Measurements from ENCODE around the gene C19orf25. TPM values are rescaled to one million over a fixed set of nuclear protein-coding genes. Genes with fewer than 3 reads are reported as not detected.
A peak's percentile ranks its signal among the peaks of the same experiment; 100 is the strongest.

The C19orf25 gene
- total and polyA plus RNA-seq, 2 of the 13 experiments (the other 11 are each of a cell fraction or from before 2014, with no cell fraction given): 14.2 to 32.4 TPM

- TF ChIP-seq ZNF567 (CRISPR knock-in tag; IDR thresholded peaks at IDR 0.05; ENCODE audit: borderline replicate concordance) (peak; percentile 94; the same call in 1 of the 2 replicates), ZNF44 (CRISPR knock-in tag; IDR thresholded peaks at IDR 0.05) (no peak; the same call in 1 of the 2 replicates), ZBTB37 (CRISPR knock-in tag; IDR thresholded peaks at IDR 0.05) (peak; percentile 48; the same call in 1 of the 2 replicates), SP140L (CRISPR knock-in tag; IDR thresholded peaks at IDR 0.05; ENCODE audit: borderline replicate concordance) (0 out of 2 replicates have a peak, but pooled peaks have one; percentile 50), SPEN (CRISPR knock-in tag; IDR thresholded peaks at IDR 0.05; ENCODE audit: low read depth) (peak; percentile 100), ZBTB46 (CRISPR knock-in tag; IDR thresholded peaks at IDR 0.05; ENCODE audit: borderline replicate concordance) (no peak), HHEX (CRISPR knock-in tag; IDR thresholded peaks at IDR 0.05) (no peak), ZNF496 (CRISPR knock-in tag; IDR thresholded peaks at IDR 0.05; ENCODE audit: insufficient replicate concordance) (no peak), ZNF788 (CRISPR knock-in tag; IDR thresholded peaks at IDR 0.05; ENCODE audit: borderline replicate concordance) (peak; percentile 99), ZNF446 (CRISPR knock-in tag; IDR thresholded peaks at IDR 0.05) (peak; percentile 73; the same call in 1 of the 2 replicates), ZBED4 (CRISPR knock-in tag; IDR thresholded peaks at IDR 0.05; ENCODE audit: borderline replicate concordance) (peak; percentile 45; the same call in 1 of the 2 replicates), SNAI1 (CRISPR knock-in tag; IDR thresholded peaks at IDR 0.05; ENCODE audit: borderline replicate concordance) (peak; percentile 91; the same call in 1 of the 2 replicates), KAT7 (CRISPR knock-in tag; IDR thresholded peaks at IDR 0.05; ENCODE audit: borderline replicate concordance) (peak; percentile 96; the same call in 1 of the 2 replicates), NFIC (IDR thresholded peaks at IDR 0.05; ENCODE audit: low read length) (peak; percentile 48; the same call in 1 of the 2 replicates), AFF4 (CRISPR knock-in tag; IDR thresholded peaks at IDR 0.05) (peak; percentile 84; the same call in 1 of the 2 replicates), ZMYM4 (CRISPR knock-in tag; IDR thresholded peaks at IDR 0.05) (peak; percentile 94), IKZF1 (IDR thresholded peaks at IDR 0.05) (no peak)
Observed at GRCh38 chr19:1438035-1438932, 40.7 kb downstream of the C19orf25 start, which contains the start of gene RPS15 (continued).
